Brain microvascular endothelial cell (primary cell): ENCODE data around the gene AURKB.

Experiments
- DNase-seq: peaks from one replicate; pipeline ENCODE4 v3.0.0-alpha.2; 2020
- H3K27ac ChIP-seq: fragments of 250-450 bp; sonication (Bioruptor Pico); 2 replicates; pipeline ENCODE4 v1.5.1; 2020; ENCODE audit warnings: mild to moderate bottlenecking, moderate library complexity
- H3K27me3 ChIP-seq: fragments of 250-450 bp; sonication (Bioruptor Pico); replicated peaks from 2 replicates; pipeline ENCODE4 v1.5.1; 2020; ENCODE audit warnings: mild to moderate bottlenecking
- H3K36me3 ChIP-seq: fragments of 250-450 bp; sonication (Bioruptor Pico); replicated peaks from 2 replicates; pipeline ENCODE4 v1.5.1; 2020; ENCODE audit warnings: mild to moderate bottlenecking
- H3K4me3 ChIP-seq: 2 replicates; pipeline ENCODE4 v1.5.1; 2011; ENCODE audit warnings: low read depth, mild to moderate bottlenecking, control low read depth, low read length, moderate library complexity
- in situ Hi-C: cut with HindIII; loops from 2 replicates; pipeline ENCODE4 v1.10.0; 2017; ENCODE audit warnings: low sequenced_read_pairs, low pct_ligation_motif_present
- TF ChIP-seq, protein P1 (sequence below): IDR thresholded peaks from 2 replicates; pipeline ENCODE4 v1.5.1; 2011; ENCODE audit warnings: low read depth, mild to moderate bottlenecking, moderate library complexity, low read length, control low read depth, inconsistent platforms; ENCODE audit errors: missing control alignments

The AURKB gene

GRCh38 chr17:8161289-8162232, 48.8 kb downstream of the AURKB start:
- DNase-seq, result no peak
- peak overlapping the region; percentile 85 for H3K4me3 ChIP-seq
- H3K36me3 ChIP-seq, result peaks cover 17% of the 10 kb centered on the region
- in situ Hi-C loops, result no loop called here
- no peak overlapping the region for H3K27ac ChIP-seq
- H3K27me3 ChIP-seq, result no peaks in the 10 kb centered on the region
- TF ChIP-seq, protein P1, sequence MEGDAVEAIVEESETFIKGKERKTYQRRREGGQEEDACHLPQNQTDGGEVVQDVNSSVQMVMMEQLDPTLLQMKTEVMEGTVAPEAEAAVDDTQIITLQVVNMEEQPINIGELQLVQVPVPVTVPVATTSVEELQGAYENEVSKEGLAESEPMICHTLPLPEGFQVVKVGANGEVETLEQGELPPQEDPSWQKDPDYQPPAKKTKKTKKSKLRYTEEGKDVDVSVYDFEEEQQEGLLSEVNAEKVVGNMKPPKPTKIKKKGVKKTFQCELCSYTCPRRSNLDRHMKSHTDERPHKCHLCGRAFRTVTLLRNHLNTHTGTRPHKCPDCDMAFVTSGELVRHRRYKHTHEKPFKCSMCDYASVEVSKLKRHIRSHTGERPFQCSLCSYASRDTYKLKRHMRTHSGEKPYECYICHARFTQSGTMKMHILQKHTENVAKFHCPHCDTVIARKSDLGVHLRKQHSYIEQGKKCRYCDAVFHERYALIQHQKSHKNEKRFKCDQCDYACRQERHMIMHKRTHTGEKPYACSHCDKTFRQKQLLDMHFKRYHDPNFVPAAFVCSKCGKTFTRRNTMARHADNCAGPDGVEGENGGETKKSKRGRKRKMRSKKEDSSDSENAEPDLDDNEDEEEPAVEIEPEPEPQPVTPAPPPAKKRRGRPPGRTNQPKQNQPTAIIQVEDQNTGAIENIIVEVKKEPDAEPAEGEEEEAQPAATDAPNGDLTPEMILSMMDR, result no peak

GRCh38 chr17:8160741-8161221, 49.6 kb downstream of the AURKB start:
- no peak overlapping the region for H3K4me3 ChIP-seq
- no peak overlapping the region for H3K27ac ChIP-seq
- no peaks in the 10 kb centered on the region for H3K27me3 ChIP-seq
- TF ChIP-seq, protein P1, result no peak
- in situ Hi-C loops, result no loop called here
- DNase-seq, result no peak
- H3K36me3 ChIP-seq, result peaks cover 17% of the 10 kb centered on the region

- no peak overlapping the region for H3K27ac ChIP-seq
- in situ Hi-C loops, result no loop called here
- peaks cover 17% of the 10 kb centered on the region for H3K36me3 ChIP-seq
- TF ChIP-seq, protein P1, result no peak
- H3K4me3 ChIP-seq, result no peak overlapping the region
- no peaks in the 10 kb centered on the region for H3K27me3 ChIP-seq
- no peak for DNase-seq
Measured at GRCh38 chr17:8160224-8160577, 50.2 kb downstream of the AURKB start.

- H3K27me3 ChIP-seq, result no peaks in the 10 kb centered on the region
- TF ChIP-seq, protein P1, result no peak
- in situ Hi-C loops, result no loop called here
- H3K4me3 ChIP-seq, result no peak overlapping the region
- DNase-seq, result no peak
- H3K27ac ChIP-seq, result no peak overlapping the region
- peaks cover 17% of the 10 kb centered on the region for H3K36me3 ChIP-seq
Measured at GRCh38 chr17:8159459-8160223, 50.7 kb downstream of the AURKB start.

- Histone ChIP-seq H3K27me3 (no peaks in the 10 kb centered on the region), H3K36me3 (peaks cover 17% of the 10 kb centered on the region), H3K4me3 (no peak overlapping the region), H3K27ac (no peak overlapping the region)
- TF ChIP-seq, protein P1, result no peak
- in situ Hi-C loops, result no loop called here
- DNase-seq, result no peak
Measured at GRCh38 chr17:8159032-8159400, 51.4 kb downstream of the AURKB start.
